GM19395 (cell line): ENCODE data around the gene CALM1.
"Not testable (repeated sequence)": the region's sequence is repeated elsewhere in the genome, so short reads cannot be mapped to it uniquely, and the experiment has no call there.

ENCODE experiments used
- ATAC-seq: cut with Tn5 transposase; IDR thresholded peaks from one replicate; pipeline ENCODE4 v1.9.1; 2021; ENCODE audit warnings: mild to moderate bottlenecking, moderate library complexity; ENCODE audit not compliant: unreplicated experiment

Gene CALM1

GRCh38 chr14:90383126-90383730, 13.6 kb upstream of the CALM1 start:
- peak; percentile 95 for ATAC-seq

GRCh38 chr14:90383731-90384542, 12.9 kb upstream of the CALM1 start:
- peak; percentile 16 for ATAC-seq

GRCh38 chr14:90384543-90384911, 12.3 kb upstream of the CALM1 start:
- ATAC-seq = no peak

DNA sequence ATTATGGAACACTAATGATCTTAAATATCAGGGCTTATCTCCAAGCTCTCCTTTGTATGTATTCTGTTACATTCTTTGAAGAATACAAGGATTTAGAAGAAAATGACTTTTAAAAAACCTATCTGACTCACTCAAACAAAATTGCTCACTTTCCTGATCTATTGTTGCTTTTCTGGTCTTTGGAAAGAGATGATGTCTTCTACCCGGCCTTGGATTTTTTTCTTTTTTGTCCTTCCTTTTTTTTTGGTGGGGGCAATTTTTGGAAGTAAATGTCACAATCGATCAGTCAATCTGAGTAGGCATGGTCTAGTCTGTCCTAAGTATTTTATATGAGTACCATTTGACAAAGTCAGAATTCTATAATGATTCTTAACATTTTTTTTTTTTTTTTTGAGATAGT, 10.5 kb upstream of the CALM1 start:
- no peak for ATAC-seq

DNA sequence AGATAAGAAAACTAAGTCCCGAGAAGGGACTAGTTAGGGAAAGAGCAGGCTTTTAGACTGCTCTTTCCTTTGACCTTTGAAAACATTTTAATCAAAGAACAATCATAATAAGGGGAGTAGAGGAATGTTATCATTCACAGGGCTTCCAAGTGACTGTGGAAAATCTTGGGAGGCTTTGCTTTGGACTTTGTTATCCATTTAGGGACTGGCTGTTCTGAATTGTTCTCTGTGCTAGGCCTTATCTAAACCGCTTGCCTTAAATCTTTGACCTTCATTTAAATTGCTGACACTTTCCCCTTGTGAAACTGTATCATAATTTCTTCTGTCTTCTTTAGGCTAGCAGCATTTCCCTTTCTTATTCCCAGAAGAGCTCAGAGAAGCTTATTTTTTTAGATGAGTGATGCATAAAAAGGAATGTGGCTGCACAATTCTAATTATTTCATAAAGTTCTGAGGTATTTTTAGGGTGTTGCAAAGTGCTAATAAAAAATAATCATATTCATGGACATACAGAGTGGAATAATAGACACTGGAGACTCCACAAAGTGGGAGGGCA, 9.5 kb upstream of the CALM1 start:
- ATAC-seq = no peak

DNA sequence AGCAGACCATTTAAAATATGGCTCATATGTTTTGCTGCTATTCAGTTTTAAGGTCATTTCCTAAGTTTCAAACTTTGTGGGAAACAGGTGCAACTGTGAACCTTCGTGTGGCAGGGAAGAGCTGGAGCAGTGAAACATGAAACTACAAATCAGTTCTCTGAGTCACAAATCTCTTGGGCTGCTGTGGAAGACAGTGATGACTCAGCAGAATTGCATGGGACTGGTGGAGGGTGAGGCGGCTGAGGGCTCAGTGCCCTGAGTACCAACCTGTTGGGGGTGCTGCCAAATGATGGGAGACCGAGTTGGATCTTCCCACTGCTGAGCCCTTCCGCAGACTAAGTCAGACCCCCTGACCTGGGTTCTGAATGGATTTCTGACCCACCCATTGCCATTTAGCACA, 8.4 kb upstream of the CALM1 start:
- ATAC-seq = no peak

DNA sequence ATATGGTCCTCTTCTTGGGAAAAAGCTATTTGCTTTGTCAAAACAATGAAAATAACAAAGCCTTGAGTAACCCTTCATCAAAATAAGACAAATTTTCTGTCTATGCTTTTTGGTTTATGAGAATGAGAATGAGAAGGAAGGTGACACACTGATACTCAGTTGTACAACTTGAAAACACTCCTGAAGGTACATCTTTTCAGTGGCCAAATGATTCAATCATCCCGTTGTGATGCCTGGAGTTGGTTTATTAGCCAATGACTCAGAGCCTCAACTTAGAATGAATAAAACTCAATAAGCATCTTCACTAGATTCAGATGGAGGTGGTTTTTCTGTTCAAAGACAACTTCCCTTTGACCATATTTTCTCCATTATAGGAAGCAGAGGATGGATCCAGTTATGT, 7.8 kb upstream of the CALM1 start:
- ATAC-seq = no peak

DNA sequence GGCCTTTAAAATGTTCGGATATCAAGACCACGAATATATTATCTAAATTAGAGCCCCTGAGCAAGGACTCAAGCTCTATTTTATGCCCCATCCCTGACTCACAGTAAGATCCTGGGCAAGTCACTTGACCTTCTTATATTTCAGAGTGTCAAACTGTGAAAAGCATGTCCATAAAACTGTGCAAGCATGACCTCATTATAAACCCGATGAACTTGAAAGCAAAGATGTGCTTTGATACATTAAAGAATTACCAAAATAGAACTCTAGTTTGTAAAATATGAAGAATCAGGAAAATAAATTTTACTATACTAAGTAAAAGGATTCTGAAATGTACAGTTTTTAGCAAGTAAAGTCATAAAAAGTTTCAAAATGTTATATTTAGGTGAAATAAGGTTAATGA, 2.9 kb upstream of the CALM1 start:
- no peak for ATAC-seq

DNA sequence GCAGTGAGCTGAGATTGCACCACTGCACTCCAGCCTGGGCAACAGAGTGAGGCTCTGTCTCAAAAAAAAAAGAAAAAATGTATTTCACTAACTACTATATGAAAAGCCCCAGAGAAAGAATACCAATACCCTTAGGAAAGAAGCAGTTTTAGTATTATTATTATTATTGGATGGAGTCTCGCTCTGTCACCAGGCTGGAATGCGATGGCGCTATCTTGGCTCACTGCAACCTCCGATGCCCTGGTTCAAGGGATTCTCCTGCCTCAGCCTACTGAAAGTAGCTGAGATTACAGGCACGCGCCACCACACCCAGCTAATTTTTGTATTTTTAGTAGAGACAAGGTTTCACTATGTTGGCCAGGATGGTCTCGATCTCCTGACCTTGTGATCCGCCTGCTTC, 2.0 kb upstream of the CALM1 start:
- ATAC-seq = not testable (repeated sequence)

- ATAC-seq = peak; percentile 24
These were observed 841 bp downstream of the CALM1 start for GRCh38 chr14:90397425-90398314.

DNA sequence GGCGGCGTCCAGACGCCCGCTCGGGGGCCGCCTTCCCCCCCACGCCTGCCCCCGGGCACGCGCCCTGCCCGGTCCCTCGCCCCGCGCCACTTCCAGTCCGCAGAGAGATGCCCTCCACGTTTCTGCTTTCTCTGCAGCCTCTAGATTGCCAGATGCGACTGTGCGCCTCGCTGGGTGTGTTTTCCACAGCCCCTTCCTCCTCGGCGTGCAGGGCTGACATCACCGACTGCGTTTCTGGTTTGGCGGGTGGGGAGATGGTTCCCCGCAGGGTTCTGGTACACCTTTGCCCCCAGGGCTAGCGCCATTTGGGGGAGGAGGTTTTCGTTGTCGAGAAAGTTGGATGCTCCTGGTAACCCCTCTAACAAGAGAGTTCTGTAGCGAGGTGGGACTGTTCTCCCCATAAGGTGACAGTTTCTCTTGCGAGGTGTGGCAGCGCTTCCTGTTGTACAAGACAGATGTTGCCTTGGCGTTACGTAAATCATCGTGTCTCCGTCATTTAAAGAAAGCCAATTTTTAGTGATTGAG, 1.5 kb downstream of the CALM1 start:
- ATAC-seq = peak; percentile 21

DNA sequence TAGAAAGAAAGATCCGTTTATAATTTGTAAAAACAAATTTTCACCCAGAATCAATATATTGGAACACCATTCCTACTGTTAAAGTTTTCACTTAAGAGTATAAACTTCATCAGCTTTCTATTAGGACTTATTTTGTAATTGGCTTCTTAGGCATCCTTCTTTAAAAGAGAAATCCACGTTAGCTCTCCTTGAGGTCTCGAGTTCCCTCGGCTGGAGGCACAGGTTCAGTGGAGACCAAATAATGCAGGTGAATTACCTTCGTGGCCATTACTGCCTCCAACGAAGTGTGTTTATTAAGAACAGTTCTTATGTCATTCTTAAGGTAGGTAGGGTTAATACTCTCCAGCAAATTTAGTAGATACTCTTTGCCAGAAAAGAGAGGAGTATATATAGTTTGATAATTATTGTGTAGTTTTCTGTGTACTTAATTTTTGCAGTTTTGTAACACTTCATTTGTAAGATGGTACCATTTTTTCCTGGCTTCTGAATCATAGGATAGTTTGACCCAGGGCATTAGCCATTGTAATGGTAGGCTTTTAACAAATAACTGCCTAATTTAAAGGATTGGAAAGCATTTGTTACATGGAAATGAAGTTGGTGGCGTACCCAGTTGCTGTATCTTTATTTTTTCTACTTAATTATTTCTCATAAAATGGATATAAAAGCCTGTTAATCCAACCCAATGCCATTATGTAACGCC, 2.2 kb downstream of the CALM1 start:
- no peak for ATAC-seq

GRCh38 chr14:90399541-90400444, 3.0 kb downstream of the CALM1 start:
- ATAC-seq = peak; percentile 60

DNA sequence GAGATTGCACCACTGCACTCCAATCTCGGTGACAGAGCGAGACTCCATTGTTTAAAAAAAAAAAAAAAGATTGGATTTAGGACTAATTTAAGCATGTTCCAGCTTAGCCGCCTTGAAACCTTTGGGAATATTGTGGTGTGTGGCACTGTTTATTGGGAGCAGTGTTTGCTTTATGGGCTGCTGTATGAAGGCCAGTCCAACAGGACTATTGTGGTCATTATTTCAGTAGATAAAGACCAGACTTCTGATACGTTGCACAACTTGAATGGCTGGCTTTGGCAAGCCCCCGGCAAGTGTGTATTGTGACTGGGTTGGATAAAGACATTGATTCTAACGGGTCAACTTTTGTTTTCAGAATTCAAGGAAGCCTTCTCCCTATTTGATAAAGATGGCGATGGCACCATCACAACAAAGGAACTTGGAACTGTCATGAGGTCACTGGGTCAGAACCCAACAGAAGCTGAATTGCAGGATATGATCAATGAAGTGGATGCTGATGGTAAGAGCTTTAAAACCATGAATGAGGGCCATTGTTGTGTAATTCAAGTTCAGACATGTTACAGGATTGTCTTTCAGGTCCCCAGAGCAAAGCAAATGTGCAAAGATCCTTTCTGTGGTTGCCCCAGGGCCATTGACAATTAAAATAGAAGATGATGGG, 4.2 kb downstream of the CALM1 start:
- ATAC-seq = no peak

DNA sequence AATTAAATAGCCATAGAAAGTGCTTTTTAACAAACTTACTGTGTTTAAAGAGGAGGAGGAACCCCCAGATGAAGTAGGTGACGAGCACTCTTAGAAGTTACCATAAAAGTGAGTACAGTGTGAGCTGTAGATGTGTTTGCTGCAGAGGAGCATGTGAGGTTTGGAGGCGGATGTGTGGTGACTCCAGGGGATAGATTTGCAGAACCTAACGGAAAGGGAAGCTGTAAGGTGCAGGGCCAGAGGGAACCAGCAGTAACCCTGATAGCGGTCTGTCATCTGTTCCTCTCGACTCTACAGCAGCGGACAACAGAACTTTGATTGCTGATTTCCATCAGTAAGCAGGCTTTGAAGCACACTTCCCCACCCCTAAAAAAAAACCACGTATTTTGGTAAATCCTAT, 5.2 kb downstream of the CALM1 start:
- no peak for ATAC-seq

DNA sequence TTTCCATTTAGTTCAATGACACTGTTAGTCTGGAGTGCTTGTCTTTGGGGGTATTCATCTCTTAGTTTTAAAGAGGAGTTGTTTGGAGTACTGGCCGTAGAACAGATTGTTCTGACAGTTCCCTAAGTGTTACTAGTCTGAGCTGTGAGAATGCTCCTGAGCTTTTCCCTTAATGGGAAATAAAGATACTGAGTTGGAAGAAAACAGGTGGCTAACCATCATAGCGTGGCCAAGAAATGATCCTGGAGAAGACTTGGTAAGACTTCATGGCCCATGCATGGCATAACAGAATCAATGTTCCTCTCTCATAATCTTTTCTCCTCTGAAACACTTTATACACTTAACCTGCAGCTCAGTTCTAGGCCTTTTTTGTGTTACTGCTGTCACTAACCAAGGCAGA, 6.2 kb downstream of the CALM1 start:
- ATAC-seq = no peak

GRCh38 chr14:90405101-90405500, 8.3 kb downstream of the CALM1 start:
- no peak for ATAC-seq

DNA sequence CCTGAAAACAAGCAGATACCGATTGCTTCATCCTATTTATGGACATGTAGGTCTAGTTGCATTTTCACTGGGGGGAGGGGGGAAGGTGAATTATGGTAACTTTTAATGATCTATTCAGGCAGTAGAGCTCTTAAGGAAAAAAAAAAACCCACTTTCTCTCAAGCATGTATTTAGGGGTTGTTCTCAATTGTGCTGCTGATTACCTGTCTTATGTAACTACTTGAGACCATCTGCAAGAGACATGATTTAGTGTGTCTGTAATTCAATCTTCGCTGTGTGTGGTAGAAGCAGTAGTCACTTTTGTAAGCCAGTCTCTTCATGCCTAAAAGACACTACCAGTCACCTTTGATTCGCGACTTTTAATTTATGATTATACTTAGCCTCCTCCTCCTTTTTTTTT, 8.9 kb downstream of the CALM1 start:
- no peak for ATAC-seq

DNA sequence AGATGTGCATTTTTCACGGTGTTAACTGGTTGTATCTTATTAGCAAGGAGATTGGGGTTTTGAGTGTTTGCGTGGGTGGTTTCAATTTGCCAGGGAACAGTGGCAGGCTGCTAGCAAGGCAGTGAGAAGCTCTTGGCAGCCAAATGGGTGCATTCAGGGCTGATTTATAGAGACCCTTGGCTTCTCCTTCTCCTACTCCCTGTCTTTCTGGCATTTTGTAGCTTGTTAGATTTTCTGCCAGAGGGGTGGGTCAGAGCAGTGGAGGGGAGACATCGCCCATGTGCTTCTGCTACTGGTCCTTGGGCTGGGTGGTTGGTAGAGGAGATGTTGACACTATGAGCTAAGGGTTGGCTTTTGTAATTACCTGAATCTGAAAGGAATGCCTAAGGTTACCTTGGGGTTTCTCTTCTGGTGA, 9.6 kb downstream of the CALM1 start:
- ATAC-seq = no peak
